Skeletal muscle cell (primary cell): ENCODE measurements around the gene OR2T5.
"Not testable (repeated sequence)": the region's sequence is repeated elsewhere in the genome, so short reads cannot be mapped to it uniquely, and the experiment has no call there.

ENCODE experiments used
- DNase-seq: peaks from one replicate; pipeline ENCODE4 v3.0.0-alpha.2; 2010; ENCODE audit warnings: low read depth
- H3K4me3 ChIP-seq: 2 replicates; pipeline ENCODE4 v1.5.1; 2011; ENCODE audit warnings: low read depth, mild to moderate bottlenecking, control low read depth, low read length, moderate library complexity

Gene OR2T5

GRCh38 chr1:248488289-248488688 lies at the start of gene OR2T5:
Gene OR2T5, plus strand, starts transcription at chr1:248488589. Its CDS starts 0 bp downstream, at chr1:248488589.
- not testable (repeated sequence) for H3K4me3 ChIP-seq, DNase-seq

- H3K4me3 ChIP-seq: not testable (repeated sequence)
These were observed 49.7 kb upstream of the OR2T5 start for GRCh38 chr1:248438668-248439067.

GRCh38 chr1:248439283-248439682 lies 49.1 kb upstream of the OR2T5 start:
- DNase-seq: not testable (repeated sequence)

More at GRCh38 chr1:248438668-248439067, 49.7 kb upstream of the OR2T5 start:
- DNase-seq: not testable (repeated sequence)

GRCh38 chr1:248442500-248443277 lies 45.7 kb upstream of the OR2T5 start:
- H3K4me3 ChIP-seq, DNase-seq: not testable (repeated sequence)

More at GRCh38 chr1:248439283-248439682, 49.1 kb upstream of the OR2T5 start:
- not testable (repeated sequence) for H3K4me3 ChIP-seq

GRCh38 chr1:248444603-248445002 lies 43.8 kb upstream of the OR2T5 start:
- not testable (repeated sequence) for DNase-seq, H3K4me3 ChIP-seq

GRCh38 chr1:248445399-248445798 lies 43.0 kb upstream of the OR2T5 start, which contains the start of gene OR2T2:
Gene OR2T2, plus strand, starts transcription at chr1:248445637. Its CDS starts 7,161 bp downstream, at chr1:248452798.
- DNase-seq: not testable (repeated sequence)

GRCh38 chr1:248448409-248449074 lies 39.8 kb upstream of the OR2T5 start:
- H3K4me3 ChIP-seq, DNase-seq: not testable (repeated sequence)

More at GRCh38 chr1:248445399-248445798, 43.0 kb upstream of the OR2T5 start, which contains the start of gene OR2T2:
- not testable (repeated sequence) for H3K4me3 ChIP-seq

GRCh38 chr1:248449821-248450465 lies 38.4 kb upstream of the OR2T5 start:
- not testable (repeated sequence) for DNase-seq, H3K4me3 ChIP-seq

GRCh38 chr1:248450466-248451145 lies 37.8 kb upstream of the OR2T5 start:
- not testable (repeated sequence) for H3K4me3 ChIP-seq, DNase-seq

GRCh38 chr1:248453619-248454018 lies 34.8 kb upstream of the OR2T5 start:
- H3K4me3 ChIP-seq, DNase-seq: not testable (repeated sequence)

GRCh38 chr1:248455045-248455444 lies 33.3 kb upstream of the OR2T5 start:
- not testable (repeated sequence) for H3K4me3 ChIP-seq, DNase-seq

GRCh38 chr1:248456635-248457034 lies 31.8 kb upstream of the OR2T5 start:
- DNase-seq, H3K4me3 ChIP-seq: not testable (repeated sequence)

- DNase-seq, H3K4me3 ChIP-seq: not testable (repeated sequence)
These were observed 29.3 kb upstream of the OR2T5 start for GRCh38 chr1:248459117-248459516.

GRCh38 chr1:248471154-248471553 lies 17.2 kb upstream of the OR2T5 start:
- H3K4me3 ChIP-seq: no peak overlapping the region
- no peak for DNase-seq

GRCh38 chr1:248472111-248472510 lies 16.3 kb upstream of the OR2T5 start:
- DNase-seq, H3K4me3 ChIP-seq: not testable (repeated sequence)

- not testable (repeated sequence) for DNase-seq, H3K4me3 ChIP-seq
These were observed 15.3 kb upstream of the OR2T5 start, which contains the start of gene OR2T3 for GRCh38 chr1:248473051-248473450. Gene OR2T3, plus strand, starts transcription at chr1:248473351. Its CDS starts 0 bp downstream, at chr1:248473351.

- not testable (repeated sequence) for DNase-seq, H3K4me3 ChIP-seq
These were observed 12.7 kb upstream of the OR2T5 start for GRCh38 chr1:248475660-248476059.

- not testable (repeated sequence) for H3K4me3 ChIP-seq, DNase-seq
These were observed 6.5 kb upstream of the OR2T5 start for GRCh38 chr1:248481686-248482579.
